NCI-H460 (cell line): Measurements from ENCODE around the gene DPP10. TPM values are rescaled to one million over a fixed set of nuclear protein-coding genes. Genes with fewer than 3 reads are reported as not detected.
"Not testable (repeated sequence)": the region's sequence is repeated elsewhere in the genome, so short reads cannot be mapped to it uniquely, and the experiment has no call there.

Experiments used
- DNase-seq: peaks from one replicate; pipeline ENCODE4 v3.0.0-alpha.2; 2016; ENCODE audit warnings: low read depth; ENCODE audit errors: extremely low read depth
- polyA plus RNA-seq: library from polyadenylated mRNA; depleted of rRNA; stranded (reverse); fragments of >200 nt; gene quantifications from 2 replicates; pipeline ENCODE4 v1.2.3, GENCODE V29; 2014; cell fraction: nucleus; rRNA removed
- total RNA-seq: library from RNA; depleted of rRNA; stranded (reverse); fragments of >200 nt; shearing (Covaris generic); gene quantifications from 2 replicates; pipeline ENCODE4 v1.2.3, GENCODE V29; 2014; rRNA removed

The DPP10 gene
- 38.3 and 53.0 TPM in 2 replicates for total RNA-seq
- polyA plus RNA-seq, result 35.6 and 59.0 TPM in 2 replicates

DNA sequence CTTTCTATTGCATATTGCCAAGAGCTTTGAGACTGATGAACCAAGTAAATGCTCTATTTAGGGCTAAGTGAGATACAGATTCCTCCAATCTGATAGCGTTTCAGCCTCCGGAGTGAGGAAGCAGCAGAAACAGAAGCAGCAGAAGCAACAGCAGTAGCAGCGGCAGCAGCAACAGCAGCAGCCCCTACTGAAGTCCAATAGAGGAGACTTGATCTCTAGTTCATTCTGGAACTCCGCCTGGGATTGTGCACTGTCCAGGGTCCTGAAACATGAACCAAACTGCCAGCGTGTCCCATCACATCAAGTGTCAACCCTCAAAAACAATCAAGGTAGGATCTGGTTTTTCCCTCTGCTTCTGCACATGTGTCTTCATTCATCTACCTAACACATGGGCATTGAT lies at the start of gene DPP10:
DPP10 (plus strand) TSS at position 132 of the 400 bp plus-strand sequence.
- peak; percentile 31 for DNase-seq

DNA sequence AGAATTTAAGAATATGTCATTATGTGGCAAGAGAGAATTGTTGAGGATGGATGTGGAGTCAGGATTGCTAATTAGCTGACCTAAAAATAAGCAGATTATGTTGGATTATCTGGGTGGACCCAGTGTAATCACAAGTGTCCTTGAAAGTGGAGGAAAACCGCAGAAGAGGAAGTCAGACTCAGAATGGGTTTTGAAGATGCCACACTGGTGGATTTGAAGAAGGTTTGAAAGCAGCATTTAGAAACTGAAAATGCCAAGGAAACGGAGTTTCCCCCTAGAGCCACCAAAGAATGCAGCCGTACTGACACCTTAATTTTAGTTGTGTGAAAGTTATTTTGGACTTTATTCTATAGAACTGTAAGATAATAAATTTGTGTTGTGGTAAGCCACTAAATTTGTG lies 41.6 kb upstream of the DPP10 start:
- DNase-seq, result no peak

DNA sequence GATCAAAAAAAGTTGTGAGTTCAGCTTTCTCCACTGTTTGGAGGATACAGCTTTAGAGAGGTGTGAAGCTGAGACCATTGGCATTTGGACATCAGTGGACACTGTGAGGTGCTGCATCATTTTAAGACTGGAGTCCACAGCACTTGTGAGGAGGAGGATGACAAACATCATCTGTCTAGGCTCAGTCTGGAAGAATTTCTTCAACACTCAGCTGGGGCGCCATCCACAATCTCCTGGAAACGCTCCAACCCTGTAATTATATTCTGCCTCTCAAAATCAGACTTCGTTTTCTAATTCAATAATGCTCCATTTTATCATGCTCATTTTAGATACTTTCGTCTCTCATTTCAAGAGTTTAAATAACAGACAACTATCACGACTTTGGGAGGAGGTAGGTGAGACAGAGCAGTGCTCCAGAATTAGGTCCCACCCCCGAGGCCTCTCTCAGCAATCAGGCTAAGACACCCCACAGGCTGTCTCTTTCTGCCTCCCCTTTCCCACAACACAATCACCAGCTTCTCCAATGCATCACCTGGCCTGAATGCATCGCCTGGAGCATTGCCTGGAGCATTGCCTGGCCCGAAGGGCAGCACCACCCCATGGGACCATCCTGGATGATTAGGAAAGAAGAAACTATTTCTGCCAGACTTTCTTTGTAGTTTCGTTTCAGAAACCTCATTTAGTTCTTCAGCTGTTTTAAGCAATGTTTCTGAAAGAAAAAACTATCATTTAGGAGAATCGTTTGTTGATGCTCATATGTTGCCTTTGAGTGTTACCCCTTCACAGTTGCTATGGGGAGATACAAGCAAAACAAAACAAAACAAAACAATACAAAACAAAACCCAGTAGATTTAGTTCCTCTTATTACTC lies 37.0 kb upstream of the DPP10 start:
- no peak for DNase-seq

DNA sequence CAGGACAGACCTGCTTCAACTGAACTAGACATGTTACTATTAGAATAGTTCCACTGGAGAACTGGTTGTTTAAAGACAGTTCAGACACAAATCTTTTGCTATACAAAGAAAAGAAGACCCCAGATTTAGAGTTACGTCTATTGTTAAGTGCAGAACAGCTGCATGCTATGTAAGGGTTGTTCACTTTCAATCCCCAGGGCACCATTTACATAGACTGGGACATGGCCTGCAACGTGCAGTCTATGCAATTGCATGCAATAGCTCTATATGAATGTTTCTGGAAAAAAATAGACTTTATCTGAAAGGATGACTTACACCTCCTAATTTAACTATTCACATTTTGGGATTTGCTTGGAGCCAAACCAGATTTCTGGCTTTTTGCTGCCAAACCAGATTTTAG lies 36.1 kb upstream of the DPP10 start:
- DNase-seq, result no peak

DNA sequence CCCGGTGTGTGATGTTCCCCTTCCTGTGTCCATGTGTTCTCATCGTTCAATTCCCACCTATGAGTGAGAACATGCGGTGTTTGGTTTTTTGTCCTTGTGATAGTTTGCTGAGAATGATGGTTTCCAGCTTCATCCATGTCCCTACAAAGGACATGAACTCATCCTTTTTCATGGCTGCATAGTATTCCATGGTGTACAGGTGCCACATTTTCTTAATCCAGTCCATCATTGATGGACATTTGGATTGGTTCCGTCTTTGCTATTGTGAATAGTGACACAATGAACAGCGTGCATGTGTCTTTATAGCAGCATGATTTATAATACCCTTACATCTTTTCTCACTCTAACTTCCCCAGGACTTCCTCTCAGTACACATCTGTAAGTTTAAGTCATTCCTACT lies 35.1 kb upstream of the DPP10 start:
- not testable (repeated sequence) for DNase-seq

DNA sequence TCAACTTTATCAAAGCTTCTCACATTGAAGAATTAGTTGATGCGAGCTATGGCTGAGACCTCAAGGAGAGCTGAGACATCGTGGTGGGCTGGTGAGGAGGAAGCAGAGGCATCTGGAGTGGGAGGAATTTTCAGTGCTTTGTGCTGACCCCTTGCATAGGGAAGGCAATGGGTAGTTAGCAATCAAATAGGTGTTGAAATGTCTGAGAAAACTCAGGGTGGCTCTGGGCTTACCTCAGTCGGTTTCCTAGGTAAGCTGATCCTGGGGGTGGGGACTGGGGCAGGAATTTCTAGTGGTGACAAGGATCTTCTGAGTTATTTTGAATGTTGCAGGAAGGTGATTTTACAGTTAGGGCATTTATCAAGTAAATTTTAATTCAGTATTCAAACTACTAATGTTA lies 20.7 kb upstream of the DPP10 start:
- DNase-seq, result no peak

DNA sequence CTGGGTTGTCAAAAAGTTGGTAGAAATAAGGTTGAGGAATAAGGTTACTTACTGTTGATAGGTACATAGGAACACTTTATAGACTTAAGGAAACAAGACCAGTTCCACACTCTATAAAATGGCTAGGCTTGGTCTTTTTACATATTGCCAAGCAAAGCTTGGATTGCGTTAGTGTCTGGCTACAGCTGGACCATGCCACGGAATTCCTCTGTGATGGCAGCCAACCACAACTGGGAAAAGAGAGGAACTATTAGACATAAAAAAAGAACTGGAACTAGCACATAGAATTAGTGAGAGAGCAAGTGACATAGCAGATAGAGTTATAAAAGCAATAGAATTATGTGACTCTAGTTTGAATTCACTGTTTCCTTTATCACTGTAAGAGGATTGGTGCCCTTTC lies 17.7 kb upstream of the DPP10 start:
- no peak for DNase-seq

DNA sequence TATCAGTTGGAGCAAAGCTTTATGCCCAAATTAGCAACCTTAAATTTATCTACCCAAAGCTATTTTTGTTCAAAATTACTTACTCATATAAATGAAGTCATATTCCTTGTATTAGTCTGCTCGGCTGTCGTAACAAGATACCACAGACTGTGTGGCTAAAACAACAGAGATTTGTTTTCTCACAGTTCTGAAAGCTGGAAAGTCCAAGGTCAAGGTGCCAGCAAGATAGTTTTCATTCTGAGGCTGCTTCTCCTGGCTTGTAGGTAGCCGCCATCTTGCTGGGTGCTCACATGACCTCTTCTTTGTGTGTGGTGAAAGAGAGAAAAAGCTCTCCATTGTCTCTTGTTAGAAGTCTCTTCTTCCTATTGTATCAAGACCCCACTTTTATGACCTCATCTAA lies 15.7 kb upstream of the DPP10 start:
- no peak for DNase-seq

DNA sequence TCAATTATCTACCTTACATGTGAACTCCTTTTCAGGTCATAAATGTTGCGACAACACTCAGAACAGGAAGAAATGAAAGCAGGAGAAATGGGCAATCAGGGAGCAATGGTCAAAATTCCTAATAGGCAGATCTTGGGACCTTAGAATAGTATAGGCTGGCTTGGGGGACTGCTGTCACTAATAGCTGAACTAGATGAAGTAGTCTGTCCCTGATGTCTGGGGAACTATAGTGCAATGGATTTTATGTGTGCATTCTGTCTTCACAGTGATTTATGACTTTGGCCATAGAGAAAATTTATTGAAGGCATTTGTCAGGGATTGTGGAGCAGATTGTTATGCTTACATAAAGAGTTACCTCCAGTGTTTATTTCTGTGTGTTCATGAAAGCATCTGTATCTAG lies 6.1 kb upstream of the DPP10 start:
- DNase-seq, result no peak

DNA sequence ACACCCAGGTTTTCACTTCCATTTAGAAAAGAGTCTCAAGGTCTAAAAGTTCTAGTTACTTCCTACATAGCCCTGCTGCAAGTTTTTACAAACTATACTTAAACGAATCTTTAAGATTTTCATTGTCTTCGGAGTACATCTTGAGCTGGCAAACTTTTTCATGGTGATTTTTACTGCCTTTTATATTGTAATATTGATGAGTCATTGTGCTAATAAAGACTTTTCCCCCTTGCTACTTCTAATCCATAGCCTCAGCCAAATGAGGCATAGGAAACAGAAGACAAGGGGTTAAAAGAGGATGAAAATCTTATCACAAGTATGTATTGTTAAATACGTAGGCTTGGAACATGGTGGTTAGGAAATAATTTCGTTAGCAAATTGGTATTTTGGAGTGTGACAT lies 4.1 kb downstream of the DPP10 start:
- DNase-seq, result no peak

DNA sequence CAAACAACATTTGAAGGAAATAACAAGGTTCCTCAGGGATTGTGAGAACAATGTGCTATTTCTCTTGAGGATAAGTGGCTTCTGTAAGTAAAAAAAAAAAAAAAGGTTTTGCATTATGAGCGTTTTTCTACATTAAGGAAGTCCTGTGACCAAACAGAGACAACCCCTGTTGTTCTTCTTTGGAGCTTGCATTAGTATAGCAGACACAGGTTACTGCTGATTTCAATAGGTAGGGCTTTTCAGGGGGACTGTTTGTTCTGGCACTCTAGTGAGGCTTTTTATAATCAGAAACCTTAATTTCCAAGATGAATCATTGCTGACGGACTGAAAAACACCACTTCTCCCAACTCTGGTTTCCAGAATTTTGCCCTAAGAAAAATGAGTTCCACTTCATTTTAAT lies 8.2 kb downstream of the DPP10 start:
- no peak for DNase-seq

DNA sequence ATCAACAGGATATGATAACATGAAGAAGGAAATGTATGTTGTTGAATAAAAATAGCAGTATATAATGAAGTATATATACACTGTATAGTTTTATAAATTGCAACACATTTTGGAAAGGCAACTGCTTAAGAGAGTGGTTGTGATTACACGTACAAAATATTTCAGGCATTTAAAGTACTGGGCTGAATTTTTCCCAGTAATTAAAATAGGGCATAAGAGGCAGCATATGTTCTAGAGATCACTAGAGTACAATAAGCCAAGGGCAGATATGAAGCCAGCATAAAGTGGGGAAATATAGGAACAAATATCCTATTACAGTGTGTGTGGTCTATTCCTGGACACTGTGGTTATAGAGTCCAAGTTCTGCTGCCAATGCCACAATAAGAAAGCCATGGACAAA lies 14.1 kb downstream of the DPP10 start:
- DNase-seq, result no peak

DNA sequence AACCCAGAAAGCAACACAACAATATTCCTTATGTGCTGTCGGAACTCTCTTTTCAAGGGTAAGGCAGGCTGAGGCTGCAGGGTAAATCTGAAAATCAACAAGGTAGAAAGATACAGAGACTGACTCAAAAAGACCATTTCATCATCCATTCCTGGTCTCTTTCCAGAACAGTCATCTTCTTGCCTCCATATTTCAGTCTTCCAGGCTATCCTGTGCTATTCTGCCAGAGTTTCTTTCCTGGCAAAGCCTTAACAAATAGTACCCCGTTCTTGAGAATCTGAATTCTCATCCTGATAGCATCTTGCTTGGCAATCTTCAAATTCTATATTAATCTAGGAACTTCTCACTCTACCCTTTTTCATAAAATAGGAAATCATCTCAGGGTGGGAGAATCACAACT lies 15.5 kb downstream of the DPP10 start:
- DNase-seq, result no peak

DNA sequence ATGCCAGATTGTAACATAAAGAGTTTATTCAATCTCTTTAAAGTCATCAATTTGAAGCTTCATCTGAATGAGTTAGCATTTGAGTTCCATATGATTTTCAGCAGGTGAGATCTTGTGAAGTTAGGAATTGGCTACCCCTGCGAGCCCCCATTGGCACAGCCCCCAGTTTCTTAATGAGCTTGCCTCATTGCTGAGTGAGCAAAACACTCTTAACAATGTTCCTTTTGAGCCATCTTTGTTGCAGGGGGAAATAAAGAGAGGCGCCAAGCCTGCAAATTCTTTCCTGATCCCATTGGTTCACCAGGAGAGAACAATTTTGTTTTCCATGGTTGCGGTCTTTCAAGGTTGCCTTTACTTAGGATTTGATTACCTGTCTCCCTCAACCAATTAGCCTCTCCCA lies 18.7 kb downstream of the DPP10 start:
- DNase-seq, result no peak

DNA sequence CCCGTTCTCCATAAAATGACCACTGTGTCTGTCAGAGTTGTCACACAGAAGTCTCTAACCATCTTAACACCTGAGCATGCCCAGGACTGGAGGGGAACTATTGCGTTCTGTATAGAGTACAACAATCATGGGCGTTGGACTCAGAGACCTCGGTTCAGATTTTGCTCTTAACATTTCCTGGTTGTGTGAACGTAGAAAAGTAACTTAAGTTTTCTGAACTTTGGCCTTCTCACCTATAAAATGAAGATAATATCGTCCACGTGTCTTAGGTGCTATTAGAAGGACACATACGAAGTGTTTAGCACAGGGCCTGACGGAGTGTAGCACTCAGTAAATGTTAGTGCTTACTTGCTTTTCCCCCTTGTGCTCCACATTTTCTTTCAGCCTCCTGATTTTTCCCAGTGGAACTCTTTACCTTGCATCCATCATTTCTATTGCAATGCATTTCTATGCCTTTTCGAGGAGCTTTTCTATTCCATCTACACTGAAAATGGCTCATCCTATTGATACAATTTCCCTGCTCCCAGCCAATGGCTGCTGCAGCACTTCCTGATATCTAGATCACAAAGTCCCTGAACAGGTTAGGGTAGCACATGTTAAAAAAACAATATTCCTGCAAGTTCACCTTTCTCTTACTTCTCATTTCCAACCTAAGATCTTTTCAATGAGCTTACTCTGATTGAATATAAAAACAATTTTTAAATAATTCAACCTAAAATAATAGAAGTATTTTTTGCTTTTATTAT lies 22.7 kb downstream of the DPP10 start:
- no peak for DNase-seq

DNA sequence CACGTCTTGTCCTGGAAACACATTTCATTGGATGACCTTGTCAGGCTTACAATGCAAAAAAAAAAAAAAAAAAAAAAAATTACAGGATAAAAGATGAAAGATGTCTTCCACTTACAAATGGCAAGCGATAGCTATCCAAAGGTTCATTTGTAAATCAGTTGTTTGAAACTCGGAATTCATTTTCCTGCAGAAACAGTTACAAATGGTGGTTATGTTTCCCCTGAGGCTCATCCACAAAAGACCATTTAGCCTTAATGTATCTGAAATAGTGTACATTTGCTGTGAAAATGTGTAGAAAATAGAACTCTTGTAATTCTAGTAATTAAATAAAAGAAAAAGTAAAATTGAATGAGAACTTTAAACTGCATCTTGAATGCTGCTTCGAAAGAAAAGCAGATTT lies 25.9 kb downstream of the DPP10 start:
- DNase-seq, result no peak

DNA sequence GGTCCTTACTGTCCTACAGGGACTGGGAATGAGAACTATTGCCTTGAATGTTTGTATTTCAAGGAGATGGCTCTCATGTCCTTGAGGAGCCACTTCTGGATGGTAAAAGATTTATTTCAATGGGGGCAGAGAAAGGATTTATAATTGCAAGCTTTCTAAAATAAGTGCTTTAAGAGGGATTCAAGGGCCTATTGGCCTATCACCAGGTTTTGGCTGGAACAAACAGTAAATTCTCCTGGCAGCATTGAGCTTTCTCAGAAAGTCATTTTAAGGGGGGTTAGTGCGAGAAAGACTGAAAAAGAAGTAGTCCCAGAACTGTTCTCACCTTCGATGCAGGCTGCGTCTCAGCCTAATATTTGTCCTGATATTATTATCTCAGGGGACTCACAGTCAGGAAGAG lies 29.8 kb downstream of the DPP10 start:
- no peak for DNase-seq

DNA sequence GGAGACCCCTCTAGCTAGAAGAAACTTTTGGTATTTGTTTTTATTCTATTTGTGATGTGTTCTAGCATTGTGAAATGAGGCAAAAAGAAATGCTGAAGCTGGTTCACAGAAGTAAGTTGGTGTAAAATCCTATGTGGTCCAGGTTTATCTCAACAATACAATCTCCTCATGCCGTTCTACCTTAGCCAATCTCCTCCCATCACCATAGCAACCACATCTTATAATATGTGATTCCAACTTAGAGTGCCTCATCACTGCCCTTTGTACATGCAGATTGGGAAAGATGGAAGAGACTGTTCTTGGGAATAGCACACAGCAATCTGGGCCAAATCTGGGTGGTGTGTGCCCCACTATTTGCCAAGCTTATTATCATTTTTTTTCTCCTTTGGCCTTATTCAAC lies 30.3 kb downstream of the DPP10 start:
- no peak for DNase-seq

DNA sequence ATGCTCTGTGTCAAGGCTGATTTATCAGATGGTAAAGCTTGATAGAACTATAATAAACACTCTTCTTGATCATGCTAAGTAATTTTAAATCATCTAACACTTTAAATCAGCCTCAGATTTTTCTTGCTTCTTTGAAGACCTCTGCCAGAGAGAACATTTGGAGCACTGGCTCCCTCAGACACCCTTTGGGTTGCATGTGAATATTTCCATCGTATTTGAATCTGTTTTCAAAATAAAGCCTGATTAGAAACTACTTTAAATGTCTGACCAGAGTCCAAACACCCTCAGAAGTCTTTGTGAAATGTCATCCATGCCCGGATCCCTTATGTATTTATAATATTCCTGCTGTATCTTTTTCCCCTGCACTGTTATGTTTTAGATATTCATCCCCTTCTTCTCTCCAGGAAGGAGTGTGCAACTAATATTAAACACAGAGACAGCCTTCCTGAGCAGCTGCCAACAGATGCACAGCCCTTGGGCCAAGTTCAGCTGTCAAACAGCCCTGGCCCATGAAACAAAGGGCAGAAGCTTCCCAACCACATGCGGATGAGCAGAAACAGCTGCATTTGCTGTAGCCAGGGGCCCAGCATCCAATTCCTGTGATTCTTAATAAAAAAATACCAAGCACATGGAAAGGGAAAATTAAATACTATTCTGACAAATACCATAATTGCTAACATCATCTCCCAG lies 46.5 kb downstream of the DPP10 start:
- DNase-seq, result no peak

DNA sequence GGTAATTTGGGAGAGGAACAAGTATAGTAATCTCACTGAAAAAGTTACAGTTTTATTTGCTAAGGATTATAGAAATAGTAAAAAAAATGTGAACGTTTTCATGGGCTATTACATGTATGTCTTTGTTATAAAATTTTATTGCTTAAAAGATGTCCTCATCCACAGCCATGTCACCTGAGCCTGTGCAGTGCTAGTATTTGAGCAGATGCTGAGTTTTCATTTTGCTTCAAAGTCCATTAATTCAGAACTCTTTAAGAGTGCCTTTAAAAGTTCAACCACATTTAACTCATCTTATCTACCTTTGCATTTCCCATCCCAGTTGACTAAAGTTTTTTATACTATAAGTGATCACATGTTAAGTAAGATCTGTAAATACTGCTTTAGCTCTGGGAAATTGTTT lies 52.6 kb downstream of the DPP10 start:
- DNase-seq, result no peak

DNA sequence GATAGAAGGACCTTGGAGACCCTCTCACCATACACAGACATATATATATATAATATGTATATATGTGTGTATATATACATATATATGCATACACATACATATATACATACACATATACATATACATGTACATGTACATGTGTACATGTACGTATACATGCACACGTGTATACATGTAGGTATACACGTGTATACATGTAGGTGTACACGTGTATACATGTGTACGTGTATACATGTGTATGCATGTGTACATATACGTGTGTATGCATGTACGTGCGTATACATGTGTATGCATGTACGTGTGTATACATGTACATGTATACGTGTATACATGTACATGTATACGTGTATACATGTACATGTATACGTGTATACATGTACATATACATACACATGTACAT lies 54.5 kb downstream of the DPP10 start:
- no peak for DNase-seq
